ENCODE results near the gene TICAM2. TPM values are rescaled to one million over a fixed set of nuclear protein-coding genes. Genes with fewer than 3 reads are reported as not detected.

Gene TICAM2
- total RNA-seq, 1 experiment from 2014 or later: 0.24 TPM

DNA sequence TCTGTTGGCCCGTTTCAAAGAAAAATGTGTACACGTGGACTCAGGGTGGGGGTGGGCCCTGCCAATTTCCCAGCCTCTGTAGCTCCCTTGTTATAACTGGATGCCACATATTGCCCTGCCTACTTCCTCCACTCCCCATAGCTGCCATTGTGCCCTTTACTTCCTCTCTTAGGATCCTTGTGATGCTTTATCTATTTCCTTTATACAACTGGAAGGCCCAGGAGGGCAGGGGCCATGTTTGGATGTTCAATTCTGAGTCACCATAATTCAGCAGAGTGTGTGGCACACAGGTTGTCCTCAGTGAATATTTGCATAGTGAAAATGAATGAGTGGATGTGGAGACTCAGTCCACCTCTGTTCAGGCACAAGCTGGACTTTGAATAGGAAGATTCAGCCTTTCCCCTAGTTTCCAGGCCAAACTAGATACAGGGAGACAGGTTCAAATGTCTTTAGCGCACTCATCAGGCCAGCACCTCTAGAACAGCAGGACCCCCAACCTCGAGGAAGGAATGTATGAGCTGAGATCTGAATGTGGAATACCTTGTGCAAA, 47.1 kb downstream of the TICAM2 start:
- H3K18ac ChIP-seq (ENCODE audit: insufficient read length, low read depth, low read length): no peak overlapping the region
- no peak overlapping the region for H4K91ac ChIP-seq (ENCODE audit: insufficient read length, low read depth, low read length)
- no peak overlapping the region for H4K5ac ChIP-seq (ENCODE audit: insufficient read length, low read depth, low read length)
- H3K4me2 ChIP-seq (ENCODE audit: insufficient read depth, insufficient read length, low read length): no peak overlapping the region
- H3K23ac ChIP-seq (ENCODE audit: insufficient read length, low read depth, low read length): no peak overlapping the region
- DNase-seq: no peak
- H3K23me2 ChIP-seq (ENCODE audit: insufficient read length, low read depth, low read length, poor library complexity, severe bottlenecking): no peaks in the 10 kb centered on the region
- H2BK120ac ChIP-seq (ENCODE audit: low read depth, low read length, poor library complexity, severe bottlenecking): no peak overlapping the region
- Mint-ChIP-seq H3K4me1 (peaks cover 17 to 25% of the 10 kb centered on the region in 2 experiments), H3K27ac (no peak overlapping the region), H3K36me3 (ENCODE audit: insufficient read depth in 1 of 3, low read depth in 3 of 3) (no peaks in the 10 kb centered on the region), H3K4me3 (no peak overlapping the region), H3K27me3 (ENCODE audit: low read depth) (peaks cover 2% of the 10 kb centered on the region; the same call in 1 of the 2 replicates), H3K9me3 (no peaks in the 10 kb centered on the region; a peak in 1 of 5 replicates)
- no peak overlapping the region for H3K4ac ChIP-seq (ENCODE audit: low read depth, low read length)
- H3K14ac ChIP-seq (ENCODE audit: insufficient read depth, low read length): no peak overlapping the region
- TF ChIP-seq, protein P1, sequence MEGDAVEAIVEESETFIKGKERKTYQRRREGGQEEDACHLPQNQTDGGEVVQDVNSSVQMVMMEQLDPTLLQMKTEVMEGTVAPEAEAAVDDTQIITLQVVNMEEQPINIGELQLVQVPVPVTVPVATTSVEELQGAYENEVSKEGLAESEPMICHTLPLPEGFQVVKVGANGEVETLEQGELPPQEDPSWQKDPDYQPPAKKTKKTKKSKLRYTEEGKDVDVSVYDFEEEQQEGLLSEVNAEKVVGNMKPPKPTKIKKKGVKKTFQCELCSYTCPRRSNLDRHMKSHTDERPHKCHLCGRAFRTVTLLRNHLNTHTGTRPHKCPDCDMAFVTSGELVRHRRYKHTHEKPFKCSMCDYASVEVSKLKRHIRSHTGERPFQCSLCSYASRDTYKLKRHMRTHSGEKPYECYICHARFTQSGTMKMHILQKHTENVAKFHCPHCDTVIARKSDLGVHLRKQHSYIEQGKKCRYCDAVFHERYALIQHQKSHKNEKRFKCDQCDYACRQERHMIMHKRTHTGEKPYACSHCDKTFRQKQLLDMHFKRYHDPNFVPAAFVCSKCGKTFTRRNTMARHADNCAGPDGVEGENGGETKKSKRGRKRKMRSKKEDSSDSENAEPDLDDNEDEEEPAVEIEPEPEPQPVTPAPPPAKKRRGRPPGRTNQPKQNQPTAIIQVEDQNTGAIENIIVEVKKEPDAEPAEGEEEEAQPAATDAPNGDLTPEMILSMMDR (conservative IDR thresholded peaks at IDR 0.05): no peak
- no peaks in the 10 kb centered on the region for H3K9me3 ChIP-seq (ENCODE audit: control insufficient read depth, low read depth, low read length)
- WGBS (ENCODE audit: extremely low coverage, insufficient read length, low lambda C conversion rate): no CpG with 5 or more reads among the region's 4 CpGs
- no peak overlapping the region for H4K8ac ChIP-seq (replicated peaks; ENCODE audit: insufficient read length, low read depth, low read length)
- no peaks in the 10 kb centered on the region for H4K20me1 ChIP-seq (ENCODE audit: control insufficient read depth, insufficient read depth, insufficient read length)
- H3K27ac ChIP-seq (ENCODE audit: insufficient read length, low read depth, low read length): no peak overlapping the region
- peaks cover 6% of the 10 kb centered on the region; the same call in 1 of the 2 replicates for H3K4me1 ChIP-seq (ENCODE audit: insufficient read depth, low read length)
- no peaks in the 10 kb centered on the region for H3K79me2 ChIP-seq (ENCODE audit: insufficient read depth, low read length)
- no peak overlapping the region for H3K56ac ChIP-seq (ENCODE audit: insufficient read length, low read depth, low read length)
- H3K9ac ChIP-seq (ENCODE audit: extremely low read depth, insufficient read length, low read length): no peak overlapping the region
- H3K27me3 ChIP-seq (ENCODE audit: insufficient read depth, low read length): no peaks in the 10 kb centered on the region
- no peak overlapping the region for H2AFZ ChIP-seq (ENCODE audit: low read length)
- H2BK15ac ChIP-seq (ENCODE audit: low read depth, low read length): no peak overlapping the region
- no peaks in the 10 kb centered on the region for H3K79me1 ChIP-seq (ENCODE audit: insufficient read depth, low read depth, low read length, poor library complexity, severe bottlenecking)
- H2BK12ac ChIP-seq (ENCODE audit: insufficient read length, low read depth, low read length): no peak overlapping the region
- no peak overlapping the region for H2BK5ac ChIP-seq (ENCODE audit: insufficient read length, low read length)
- no peak overlapping the region for H3T11ph ChIP-seq (ENCODE audit: low read length)
- H2BK20ac ChIP-seq (ENCODE audit: low read depth, low read length, poor library complexity, severe bottlenecking): no peak overlapping the region
- no peak overlapping the region for H2AK5ac ChIP-seq (ENCODE audit: insufficient read length, low read length)

Measured in H9 (cell line).